Peyer's patch (tissue), 4 donors: ENCODE measurements around the gene NFIB.

Experiments
- CTCF ChIP-seq, 6 experiments: fragments of 450-650 bp in 4 of 6; fragments of 200-600 bp in 2 of 6; sonication (generic) in 1 of 6; IDR thresholded peaks; one replicate each; pipeline ENCODE4 v1.5.1; 2017 to 2019; ENCODE audit warnings: antibody characterized with exemption in 6 of 6, mild to moderate bottlenecking in 3 of 6, moderate library complexity in 1 of 6
- POLR2A ChIP-seq, 2 donors: fragments of 450-650 bp; IDR thresholded peaks; one replicate each; pipeline ENCODE4 v1.5.1; 2017; ENCODE audit warnings: antibody characterized with exemption in 2 of 2, mild to moderate bottlenecking in 2 of 2, moderate library complexity in 2 of 2

- TF ChIP-seq CTCF (IDR thresholded peaks at IDR 0.05) (no peak), POLR2A (IDR thresholded peaks at IDR 0.05) (no peak)
Observed at GRCh38 chr9:14226855-14227532, 86.9 kb downstream of the NFIB start.
